Epithelial cell of esophagus (primary cell): Measurements from ENCODE around the gene TCF7.
A peak's percentile ranks its signal among the peaks of the same experiment; 100 is the strongest.

Source experiments
- DNase-seq: peaks from one replicate; pipeline ENCODE4 v3.0.0; 2010; ENCODE audit warnings: low read depth
- H3K4me3 ChIP-seq: 2 replicates; pipeline ENCODE4 v1.5.1; 2011; ENCODE audit warnings: mild to moderate bottlenecking, low read length, control low read depth
- CTCF ChIP-seq: IDR thresholded peaks from 2 replicates; pipeline ENCODE4 v1.5.1; 2011; ENCODE audit warnings: low read depth, mild to moderate bottlenecking, low read length, control low read depth, inconsistent platforms; ENCODE audit not compliant: insufficient read depth; ENCODE audit errors: missing control alignments

The TCF7 gene

GRCh38 chr5:134098690-134099089 lies 15.8 kb upstream of the TCF7 start:
- no peak overlapping the region for H3K4me3 ChIP-seq
- no peak for TF ChIP-seq CTCF
- DNase-seq: no peak

- no peak overlapping the region for H3K4me3 ChIP-seq
- no peak for DNase-seq
- no peak for TF ChIP-seq CTCF
Measured at GRCh38 chr5:134099288-134099872, 15.1 kb upstream of the TCF7 start.

DNA sequence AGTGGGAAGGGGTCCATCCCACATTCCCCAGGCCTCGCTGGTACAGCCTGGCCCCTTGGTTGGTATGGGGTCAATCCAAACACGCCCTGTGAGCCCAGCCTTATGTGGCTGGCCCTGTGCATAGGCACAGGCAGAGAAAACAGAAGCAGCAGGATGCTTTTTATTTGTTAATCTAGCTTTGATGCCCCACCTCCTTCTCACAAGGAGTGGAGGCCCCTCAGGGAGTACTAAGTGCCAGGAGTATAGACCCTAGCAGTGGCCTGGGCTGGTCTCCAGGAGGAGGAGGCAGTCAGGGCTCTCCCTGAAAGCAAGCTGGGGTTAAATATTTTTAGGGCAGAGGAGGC lies 14.6 kb upstream of the TCF7 start:
- H3K4me3 ChIP-seq: no peak overlapping the region
- no peak for TF ChIP-seq CTCF
- DNase-seq: no peak

DNA sequence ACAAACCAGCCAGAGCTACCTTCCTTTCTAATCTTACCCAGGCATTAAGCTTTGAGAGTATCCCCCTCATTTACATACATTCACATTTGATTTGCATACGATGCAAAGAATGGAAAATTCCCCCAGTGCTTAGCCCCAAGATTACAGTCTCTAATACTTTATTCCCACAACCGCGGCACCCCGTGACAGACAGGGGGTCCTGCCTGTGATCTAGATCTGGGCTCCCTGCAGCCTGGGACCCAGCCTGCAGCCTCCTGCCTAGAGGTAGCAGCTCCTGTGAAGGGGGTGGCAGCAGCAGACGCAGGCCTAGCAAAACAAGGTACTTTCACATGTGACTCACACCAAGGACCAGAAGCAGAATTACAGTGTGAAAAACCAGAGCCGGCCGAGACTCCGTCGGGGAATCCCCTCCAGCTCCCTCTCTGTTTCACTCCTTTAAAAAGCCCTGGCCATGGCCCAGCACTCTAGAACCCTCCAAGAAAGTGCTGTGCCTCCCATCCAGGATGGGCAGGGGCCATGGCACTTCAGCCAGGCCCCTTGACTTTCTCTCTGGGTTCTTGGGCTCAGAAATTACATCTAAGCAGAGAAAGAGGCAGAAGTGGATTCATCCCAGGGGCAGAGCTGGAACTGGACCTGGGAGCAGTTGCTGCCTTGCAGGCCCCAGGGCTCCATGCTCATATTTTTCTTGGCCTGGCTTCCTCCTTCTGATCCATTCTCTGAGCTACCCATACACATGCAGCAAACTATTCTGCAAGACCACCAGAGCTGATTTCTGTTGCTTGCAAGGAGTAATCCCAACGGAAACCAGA lies 14.0 kb upstream of the TCF7 start:
- no peak overlapping the region for H3K4me3 ChIP-seq
- DNase-seq: peak; percentile 87
- TF ChIP-seq CTCF: no peak

DNA sequence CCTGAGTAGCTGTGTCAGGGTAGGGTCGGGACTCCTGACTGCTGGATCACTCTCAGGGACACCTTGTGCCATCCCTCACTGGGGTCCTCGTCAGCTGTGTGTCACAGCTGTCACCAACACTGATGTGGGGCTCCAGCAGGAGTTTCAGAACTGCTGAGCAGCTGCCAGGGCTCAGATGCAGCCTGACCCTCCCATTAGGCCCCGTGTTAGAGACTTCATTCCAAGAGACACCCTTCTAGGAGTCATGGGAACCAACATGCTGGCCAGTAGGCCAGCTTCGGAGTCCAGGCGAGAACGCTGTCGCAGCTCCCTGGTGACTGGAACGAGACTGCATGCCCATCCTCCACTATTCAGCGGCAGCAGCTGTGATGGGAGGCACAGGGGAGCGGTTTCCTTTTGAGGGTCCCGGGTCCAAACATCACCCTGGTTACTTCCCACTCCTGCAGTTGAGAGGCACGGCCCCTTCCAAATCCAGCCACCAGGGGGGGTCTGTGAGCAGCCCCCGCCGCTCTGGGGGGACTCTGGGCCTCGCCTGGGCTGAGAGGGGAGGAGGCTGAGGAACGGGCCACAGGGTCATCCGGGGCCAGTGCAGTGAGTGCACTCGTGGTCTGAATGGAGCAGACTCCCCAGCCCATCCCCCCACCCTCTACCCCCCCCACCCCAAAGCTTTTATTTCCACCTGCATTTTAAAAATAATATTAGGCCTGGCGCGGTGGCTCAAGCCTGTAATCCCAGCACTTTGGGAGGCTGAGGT lies 12.6 kb upstream of the TCF7 start:
- TF ChIP-seq CTCF: peak; percentile 80
- DNase-seq: peak; percentile 28
- no peak overlapping the region for H3K4me3 ChIP-seq

GRCh38 chr5:134103397-134103796 lies 11.1 kb upstream of the TCF7 start:
- H3K4me3 ChIP-seq: no peak overlapping the region
- DNase-seq: no peak
- no peak for TF ChIP-seq CTCF
